Colonic mucosa (tissue), 4 donors: ENCODE results near the gene SMAD3. TPM values are rescaled to one million over a fixed set of nuclear protein-coding genes. Genes with fewer than 3 reads are reported as not detected.

ENCODE experiments used
- DNase-seq: peaks from one replicate; pipeline ENCODE4 v3.0.0-alpha.2; 2020
- H3K27ac ChIP-seq: fragments of 200-600 bp; one replicate; pipeline ENCODE4 v1.8.0; 2021
- H3K27me3 ChIP-seq: fragments of 200-600 bp; one replicate; pipeline ENCODE4 v1.8.0; 2021
- H3K36me3 ChIP-seq: fragments of 200-600 bp; one replicate; pipeline ENCODE4 v1.8.0; 2021
- H3K4me1 ChIP-seq: fragments of 200-600 bp; one replicate; pipeline ENCODE4 v1.8.0; 2021; ENCODE audit warnings: mild to moderate bottlenecking
- H3K4me3 ChIP-seq: fragments of 200-600 bp; one replicate; pipeline ENCODE4 v1.8.0; 2021
- H3K9ac ChIP-seq, 2 donors: one replicate each; pipeline ENCODE4 v1.7.0; 2013; ENCODE audit warnings: control low read depth in 2 of 2, low read depth in 2 of 2, low read length in 2 of 2
- H3K9me3 ChIP-seq: fragments of 200-600 bp; one replicate; pipeline ENCODE4 v1.8.0; 2021
- CTCF ChIP-seq: fragments of 200-600 bp; IDR thresholded peaks from one replicate; pipeline ENCODE4 v1.8.0; 2022; ENCODE audit warnings: antibody characterized with exemption, mild to moderate bottlenecking
- intact Hi-C: fragments of 100-400 bp; cut with DNase I; formaldehyde crosslinking; loops from one replicate; pipeline ENCODE4 v1.14.1; 2022
- total RNA-seq, 2 donors: library from RNA; stranded (reverse); fragmentation: NEBNext Ultra II Directional in 1 of 2; extraction: Animal tissue kit (Norgen Biotek cat#: 25700) in 1 of 2; gene quantifications; one replicate each; pipeline ENCODE4 v1.2.1, GENCODE V29; 2021
- donor health status: healthy.
- donor health status: DM: no; HTN: no; CAD: no.
- donor health status: DM: no; HTN: no; CAD: no.

SMAD3 gene
- total RNA-seq, 2 donors from 2014 or later, result 38.6 to 62.1 TPM

GRCh38 chr15:67174864-67175573 lies 109.6 kb downstream of the SMAD3 start:
- H3K9me3 ChIP-seq, result no peaks in the 10 kb centered on the region
- H3K36me3 ChIP-seq, result no peaks in the 10 kb centered on the region
- no peak for TF ChIP-seq CTCF
- peak; percentile 55 for DNase-seq
- H3K27ac ChIP-seq, result peak overlapping the region; percentile 47
- no peaks in the 10 kb centered on the region for H3K27me3 ChIP-seq
- H3K9ac ChIP-seq, result peak overlapping the region in 1 of 2 donors; percentile 24
- peaks cover 4% of the 10 kb centered on the region for H3K4me1 ChIP-seq
- no peak overlapping the region for H3K4me3 ChIP-seq
- intact Hi-C loops, result no loop called here

GRCh38 chr15:67175643-67176071 lies 110.3 kb downstream of the SMAD3 start:
- H3K4me3 ChIP-seq, result no peak overlapping the region
- H3K36me3 ChIP-seq, result no peaks in the 10 kb centered on the region
- H3K4me1 ChIP-seq, result peaks cover 4% of the 10 kb centered on the region
- no peaks in the 10 kb centered on the region for H3K9me3 ChIP-seq
- peak overlapping the region; percentile 47 for H3K27ac ChIP-seq
- TF ChIP-seq CTCF, result no peak
- no peak for DNase-seq
- H3K9ac ChIP-seq, result peak overlapping the region in 1 of 2 donors; percentile 24
- H3K27me3 ChIP-seq, result no peaks in the 10 kb centered on the region
- intact Hi-C loops, result no loop called here

GRCh38 chr15:67176195-67176971 lies 111.0 kb downstream of the SMAD3 start:
- intact Hi-C loops, result no loop called here
- H3K27ac ChIP-seq, result peak overlapping the region; percentile 47
- TF ChIP-seq CTCF, result no peak
- no peak overlapping the region for H3K4me3 ChIP-seq
- no peaks in the 10 kb centered on the region for H3K27me3 ChIP-seq
- H3K9me3 ChIP-seq, result no peaks in the 10 kb centered on the region
- no peak for DNase-seq
- H3K36me3 ChIP-seq, result no peaks in the 10 kb centered on the region
- H3K9ac ChIP-seq, result no peak overlapping the region
- peaks cover 4% of the 10 kb centered on the region for H3K4me1 ChIP-seq

GRCh38 chr15:67177752-67178151 lies 112.3 kb downstream of the SMAD3 start:
- H3K4me1 ChIP-seq, result peaks cover 4% of the 10 kb centered on the region

More at GRCh38 chr15:67177752-67178151, 112.3 kb downstream of the SMAD3 start:
- H3K36me3 ChIP-seq, result no peaks in the 10 kb centered on the region
- no peak for TF ChIP-seq CTCF
- peak overlapping the region; percentile 17 for H3K27ac ChIP-seq
- H3K27me3 ChIP-seq, result no peaks in the 10 kb centered on the region
- no peak for DNase-seq
- H3K9me3 ChIP-seq, result no peaks in the 10 kb centered on the region
- intact Hi-C loops, result no loop called here
- H3K4me3 ChIP-seq, result no peak overlapping the region
- no peak overlapping the region for H3K9ac ChIP-seq
